HG02678 (cell line): ENCODE data around the gene SERTAD2.

Source experiments
- ATAC-seq: cut with Tn5 transposase; IDR thresholded peaks from one replicate; pipeline ENCODE4 v1.9.1; 2021; ENCODE audit warnings: mild to moderate bottlenecking, moderate library complexity; ENCODE audit not compliant: unreplicated experiment

SERTAD2 gene

DNA sequence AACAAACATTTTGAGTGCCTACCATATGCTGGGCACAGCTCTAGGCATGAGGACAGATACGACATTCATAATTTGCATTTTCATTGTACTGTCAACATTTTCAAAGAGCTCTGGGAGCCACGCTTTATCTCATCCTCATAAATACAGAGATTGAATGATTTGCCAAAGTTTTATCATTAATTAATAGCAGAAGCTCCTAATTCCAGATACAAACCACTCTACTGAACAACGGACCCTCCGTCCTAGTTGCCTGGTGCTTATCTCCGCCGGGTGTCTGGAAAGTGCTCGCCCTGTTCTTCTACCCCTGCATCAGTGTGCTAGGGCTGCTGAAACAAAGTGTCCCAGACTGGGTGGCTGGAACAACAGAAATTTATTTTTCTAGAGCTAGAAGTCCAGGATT, 23.8 kb downstream of the SERTAD2 start:
- ATAC-seq: no peak

DNA sequence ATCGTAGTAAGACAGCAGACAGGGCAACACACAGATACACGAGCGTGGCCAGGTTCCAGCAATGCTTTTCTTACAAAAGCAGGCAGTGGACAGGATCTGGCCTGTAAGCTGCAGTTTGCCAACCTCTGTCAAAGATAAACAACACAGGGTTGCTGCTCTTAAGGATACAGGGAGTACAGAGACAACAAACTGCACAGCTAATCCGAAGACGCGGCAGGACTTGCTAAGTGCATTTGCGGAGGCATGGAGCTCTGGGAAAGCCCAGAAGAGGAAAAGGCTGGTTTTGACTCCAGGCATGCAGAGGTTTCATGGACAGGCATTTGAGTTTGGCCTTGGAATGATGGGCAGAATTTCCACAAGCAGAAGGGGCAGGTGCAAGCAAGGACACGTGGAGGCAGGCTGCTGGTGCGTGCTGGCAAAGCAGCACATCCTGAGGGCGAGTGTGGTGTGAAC, 24.4 kb downstream of the SERTAD2 start:
- ATAC-seq: no peak

DNA sequence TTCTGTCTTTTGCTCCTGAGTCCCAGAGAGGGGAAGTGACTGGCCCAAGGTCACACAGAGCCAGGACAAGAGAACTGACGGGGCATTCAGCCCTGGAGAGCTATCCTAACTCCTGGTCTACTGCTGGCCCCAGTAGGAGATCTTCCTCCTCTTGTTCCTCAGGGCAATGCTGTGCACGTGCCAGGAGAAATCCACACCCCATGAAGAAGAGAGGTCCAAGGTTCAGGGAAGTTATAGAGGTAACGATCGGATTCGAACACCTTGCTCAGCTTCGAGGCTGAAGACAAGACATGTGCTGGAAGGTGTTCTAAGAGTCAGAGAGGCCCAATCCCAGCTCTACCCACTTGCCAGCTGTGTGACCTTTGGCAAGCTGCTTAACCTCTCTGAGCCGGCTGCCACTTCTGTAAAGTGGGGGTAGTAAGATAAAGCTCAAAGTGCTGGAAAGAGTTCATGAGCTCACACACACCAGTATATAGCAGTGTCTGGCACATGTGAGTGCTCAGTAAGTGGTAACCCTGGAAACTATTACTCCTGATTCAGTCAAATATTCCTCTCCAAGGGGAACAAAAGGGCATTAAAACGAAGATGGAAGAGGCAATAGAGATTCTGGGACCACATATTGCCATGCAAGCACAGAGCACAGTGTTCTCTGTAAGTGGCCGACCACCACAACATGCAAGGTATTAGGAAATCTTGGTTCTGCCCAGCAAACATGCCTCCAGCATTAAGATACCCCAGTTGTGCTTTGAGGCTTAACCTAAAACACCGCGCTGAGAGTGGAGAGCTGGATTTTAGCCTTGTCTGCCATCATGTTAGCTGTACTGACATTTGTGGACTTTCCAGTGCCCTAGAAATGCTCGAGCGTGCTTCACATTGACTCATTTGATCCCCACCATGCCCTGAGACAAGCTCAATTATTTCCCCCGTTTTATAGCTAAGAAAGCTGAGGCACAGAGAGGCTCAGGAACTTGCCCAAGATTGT, 25.6 kb downstream of the SERTAD2 start:
- ATAC-seq: no peak

DNA sequence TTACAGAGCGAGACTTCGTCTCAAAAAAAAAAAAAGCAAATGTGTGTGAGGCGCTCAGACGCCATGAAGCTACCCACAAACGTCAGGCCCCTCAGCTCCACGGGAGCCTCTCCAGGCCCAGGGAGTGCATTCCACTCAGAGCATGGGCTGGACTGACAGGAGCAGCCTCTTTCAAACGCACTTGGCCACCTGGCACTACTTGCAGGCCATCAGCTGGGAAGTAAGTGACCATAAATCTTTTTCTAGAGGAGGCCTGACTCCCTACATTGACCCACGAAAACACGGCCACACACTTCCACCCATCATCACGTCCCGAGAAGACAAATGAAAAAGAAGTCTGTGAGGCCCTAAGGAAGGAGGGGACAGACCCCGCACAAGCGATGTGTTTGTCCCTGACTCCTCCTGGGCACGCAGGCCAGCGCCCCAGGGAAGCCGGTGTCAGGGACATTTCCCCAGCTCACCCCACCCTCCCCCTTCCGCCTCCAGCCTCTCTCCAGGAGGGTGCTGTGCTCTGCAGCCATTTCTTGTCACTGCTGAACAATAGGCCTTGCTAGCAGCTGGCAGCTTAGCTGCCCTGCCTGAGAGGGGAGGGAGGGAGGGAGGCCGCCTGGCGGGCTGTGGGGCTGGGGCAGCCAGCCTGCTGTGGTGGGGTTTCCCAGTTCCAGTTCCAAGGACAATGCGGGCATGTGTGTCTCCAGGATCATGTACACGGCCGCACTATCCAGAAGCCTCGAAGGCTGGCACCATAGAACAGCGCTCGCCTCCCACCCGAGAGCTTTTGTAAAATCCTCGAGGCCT, 26.6 kb downstream of the SERTAD2 start:
- no peak for ATAC-seq

GRCh38 chr2:64626146-64626809, 27.4 kb downstream of the SERTAD2 start:
- no peak for ATAC-seq

GRCh38 chr2:64625299-64626145, 28.2 kb downstream of the SERTAD2 start:
- no peak for ATAC-seq

DNA sequence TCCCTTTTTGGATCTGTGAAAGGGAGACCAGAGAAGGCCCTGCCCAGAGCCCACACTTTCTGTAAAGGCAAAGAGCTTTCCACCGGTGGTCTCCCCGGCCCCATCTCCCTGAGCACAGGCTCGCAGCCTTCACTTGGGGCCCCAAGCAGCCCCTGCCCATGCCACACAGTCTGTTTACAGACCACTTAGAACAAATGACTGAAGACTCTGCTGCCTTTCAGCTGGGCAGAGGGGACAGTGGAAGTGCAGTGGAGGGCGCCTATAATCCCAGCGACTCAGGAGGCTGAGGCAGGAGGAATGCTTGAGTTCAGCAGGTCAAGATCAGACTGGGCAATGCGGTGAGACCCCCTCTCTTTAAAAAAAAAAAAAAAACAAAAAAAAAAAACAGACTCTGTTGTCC, 28.9 kb downstream of the SERTAD2 start:
- no peak for ATAC-seq

GRCh38 chr2:64624108-64624610, 29.6 kb downstream of the SERTAD2 start:
- ATAC-seq: no peak

DNA sequence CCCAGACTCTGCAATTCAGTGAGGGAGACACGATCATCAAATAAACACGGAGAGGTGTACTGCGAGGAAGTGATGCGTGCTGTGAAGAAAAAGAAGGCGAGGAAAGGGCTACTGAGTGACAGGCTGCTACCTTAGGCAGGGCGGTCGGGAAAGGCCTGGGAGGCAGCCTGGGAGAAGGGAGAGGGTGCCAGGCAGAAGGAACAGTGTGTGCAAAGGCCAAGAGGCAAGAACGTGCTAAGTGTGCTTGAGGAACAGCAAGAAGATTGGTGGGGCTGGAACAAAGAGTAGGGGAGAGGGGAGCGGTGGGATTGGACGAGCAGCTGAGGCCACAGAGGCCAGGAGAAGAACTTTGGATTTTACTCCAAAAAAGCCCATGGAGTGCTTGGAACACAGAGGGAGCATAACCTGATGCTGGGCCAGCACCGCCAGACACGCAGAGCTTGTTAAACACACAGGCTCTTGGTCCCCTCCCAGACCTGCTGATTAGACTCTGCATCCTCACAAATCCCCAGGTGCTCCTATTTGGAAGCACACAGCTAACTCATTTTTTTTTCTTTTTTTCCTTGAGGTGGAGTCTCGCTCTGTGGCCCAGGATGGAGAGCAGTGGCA, 30.4 kb downstream of the SERTAD2 start:
- ATAC-seq: no peak

DNA sequence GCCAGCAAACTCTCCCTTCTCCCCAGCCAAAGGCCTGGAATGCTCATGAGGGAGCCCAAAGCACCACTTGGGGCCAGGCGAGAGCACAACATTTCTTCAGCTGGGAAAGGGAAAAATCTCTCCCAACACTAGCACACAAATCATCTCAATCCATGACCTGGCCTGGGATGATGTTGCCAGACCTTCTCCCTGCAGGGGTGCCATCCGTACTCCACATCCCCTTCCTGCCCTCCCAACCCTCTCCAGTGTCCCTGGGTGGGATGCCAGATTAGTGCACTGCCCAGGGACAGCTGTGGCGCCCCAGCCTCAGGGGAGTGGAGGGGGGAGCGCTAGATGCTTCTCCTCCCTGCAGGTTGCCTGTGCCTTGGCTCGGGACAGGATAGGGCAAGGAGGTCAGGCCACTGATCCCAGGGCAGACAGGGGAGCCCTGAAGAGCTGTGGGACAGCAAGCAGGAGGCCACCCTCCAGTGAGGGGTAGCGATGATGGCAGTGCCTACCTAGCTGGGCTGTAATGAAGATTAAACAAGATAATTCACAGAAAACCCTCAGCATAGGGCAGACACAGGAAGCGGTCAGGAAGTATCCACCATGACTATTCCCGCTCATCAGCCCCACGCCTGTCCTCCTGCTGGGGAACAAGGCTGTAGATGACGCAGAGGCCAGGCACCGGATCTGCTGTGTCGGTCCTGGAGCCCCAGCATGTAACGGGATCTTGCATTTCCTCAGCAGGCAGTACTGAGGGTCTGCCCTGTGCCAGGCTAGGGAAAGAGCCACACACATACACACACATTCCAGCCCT, 31.1 kb downstream of the SERTAD2 start:
- no peak for ATAC-seq

- no peak for ATAC-seq
Observed at GRCh38 chr2:64620661-64621060, 33.1 kb downstream of the SERTAD2 start.

DNA sequence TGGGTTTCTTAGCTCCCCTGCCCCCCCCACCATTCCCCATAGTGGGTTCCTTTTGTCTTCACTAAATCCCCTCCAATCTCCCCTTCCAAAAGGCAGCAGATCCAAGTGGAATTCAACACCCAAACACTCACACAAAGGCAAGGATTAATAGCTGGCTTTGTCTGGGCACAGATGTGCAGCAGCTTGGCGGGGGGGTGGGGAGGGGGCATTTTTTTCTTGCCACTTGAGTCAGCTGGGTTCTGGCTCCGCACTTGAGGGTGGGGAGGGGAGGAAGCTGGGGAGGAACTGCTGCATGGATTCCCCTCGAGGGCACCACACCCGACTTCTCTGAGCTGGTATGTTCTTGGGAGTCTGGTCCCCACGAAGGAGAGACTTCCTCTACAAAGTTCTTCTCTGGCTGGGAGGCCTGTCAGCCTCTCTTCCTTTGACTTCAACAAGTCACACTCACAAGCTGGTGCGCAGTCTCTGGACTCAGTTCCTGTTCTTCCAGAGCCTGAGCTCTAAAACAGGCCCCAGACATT, 36.0 kb downstream of the SERTAD2 start:
- no peak for ATAC-seq

GRCh38 chr2:64615844-64616536, 37.7 kb downstream of the SERTAD2 start:
- no peak for ATAC-seq

GRCh38 chr2:64615192-64615763, 38.4 kb downstream of the SERTAD2 start:
- no peak for ATAC-seq

GRCh38 chr2:64613276-64613675, 40.4 kb downstream of the SERTAD2 start:
- ATAC-seq: no peak

GRCh38 chr2:64612575-64613195, 41.0 kb downstream of the SERTAD2 start:
- ATAC-seq: no peak

DNA sequence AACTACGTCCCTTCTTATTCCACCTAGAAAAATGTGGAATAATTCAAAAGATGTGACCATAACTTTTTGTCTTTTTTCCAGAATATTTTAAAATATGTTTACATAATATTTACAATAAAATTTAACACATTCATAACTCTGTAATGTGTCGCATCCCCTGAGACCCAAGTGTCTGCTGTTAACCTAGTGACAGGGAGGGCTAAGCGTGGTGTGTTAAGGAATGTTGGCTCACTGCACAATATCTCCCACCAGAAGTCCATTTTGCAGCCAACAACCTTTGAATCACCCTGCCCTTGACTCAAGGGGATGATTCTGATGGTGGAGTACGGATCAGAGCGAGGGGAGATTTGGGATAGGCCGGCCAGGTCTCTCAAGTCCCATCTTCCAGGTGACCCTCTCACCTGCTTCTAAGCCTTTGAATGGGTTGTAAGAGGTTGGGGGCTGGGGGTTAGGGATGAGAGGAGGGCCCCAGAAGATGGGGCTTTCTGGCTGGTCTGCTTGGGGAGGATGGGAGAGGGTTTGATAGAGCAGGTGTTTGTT, 43.3 kb downstream of the SERTAD2 start:
- no peak for ATAC-seq
